GM23248 (cell line): ENCODE data around the gene DNAH11.

ENCODE experiments used
- EZH2 ChIP-seq: fragments of 200-600 bp; sonication (generic); IDR thresholded peaks from 2 replicates; pipeline ENCODE4 v1.6.1; 2018; ENCODE audit warnings: antibody characterized with exemption, mild to moderate bottlenecking; ENCODE audit not compliant: insufficient read depth, poor library complexity, severe bottlenecking
- EZH2phosphoT487 ChIP-seq: fragments of 200-600 bp; sonication (generic); IDR thresholded peaks from 2 replicates; pipeline ENCODE4 v1.6.1; 2018; ENCODE audit warnings: antibody characterized with exemption, moderate library complexity, mild to moderate bottlenecking, low read depth; ENCODE audit not compliant: insufficient read depth

GRCh38 chr7:21617513-21617912 lies 74.7 kb downstream of the DNAH11 start:
- TF ChIP-seq EZH2 (no peak), EZH2phosphoT487 (no peak)
